ENCODE results near the gene KRT4.

GRCh38 chr12:52822771-52823510 lies 9.0 kb upstream of the KRT4 start:
- TF ChIP-seq POLR2A (IDR thresholded peaks at IDR 0.05; ENCODE audit: low read length) (no peak), GATA1 (IDR thresholded peaks at IDR 0.05; ENCODE audit: low read depth, low read length) (no peak)

Measured in erythroblast (primary cell).